ENCODE data around the gene GRIK3.
"Not testable (repeated sequence)": the region's sequence is repeated elsewhere in the genome, so short reads cannot be mapped to it uniquely, and the experiment has no call there.

Gene GRIK3

GRCh38 chr1:36900128-36900527 is 134.2 kb downstream of the GRIK3 start:
- no peak for DNase-seq

DNA sequence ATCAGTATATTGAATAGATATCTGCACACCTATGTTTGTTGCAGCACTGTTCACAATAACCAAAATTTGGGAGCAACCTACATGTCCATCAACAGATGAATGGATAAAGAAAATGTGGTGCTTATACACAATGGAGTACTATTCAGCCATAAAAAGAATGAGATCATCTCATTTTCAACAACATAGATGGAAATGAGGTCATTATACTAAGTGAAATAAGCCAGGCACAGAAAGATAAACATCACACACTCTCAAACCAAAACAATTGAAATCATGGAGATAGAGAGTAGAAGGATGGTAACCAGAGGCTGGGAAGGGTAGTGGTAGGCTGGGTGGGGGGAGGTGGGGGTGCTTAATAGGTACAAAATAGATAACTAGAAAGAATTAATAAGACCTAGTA is 136.5 kb downstream of the GRIK3 start:
- not testable (repeated sequence) for DNase-seq

- no peak for DNase-seq
Observed at GRCh38 chr1:36894824-36895223, 139.5 kb downstream of the GRIK3 start.

DNA sequence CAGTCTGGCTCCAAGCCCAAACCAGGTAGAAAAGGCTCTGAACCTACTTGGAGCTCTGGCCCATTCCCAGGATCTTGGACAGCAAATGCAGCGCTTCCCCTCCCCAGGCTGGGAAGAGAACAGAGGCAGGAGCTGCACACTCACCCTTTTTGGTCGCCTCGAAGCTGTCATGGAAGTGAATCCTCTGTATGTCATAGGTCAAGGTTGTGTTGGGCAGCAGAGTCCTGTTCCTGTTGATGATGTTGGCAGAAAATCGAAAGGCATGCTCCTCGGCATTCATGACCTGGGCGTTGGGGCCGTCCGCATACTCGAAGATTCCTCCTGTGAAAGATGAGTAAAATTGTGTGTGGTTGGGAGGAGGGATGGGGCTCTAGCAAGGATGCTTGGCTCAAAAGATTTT is 143.5 kb downstream of the GRIK3 start:
- no peak for DNase-seq

DNA sequence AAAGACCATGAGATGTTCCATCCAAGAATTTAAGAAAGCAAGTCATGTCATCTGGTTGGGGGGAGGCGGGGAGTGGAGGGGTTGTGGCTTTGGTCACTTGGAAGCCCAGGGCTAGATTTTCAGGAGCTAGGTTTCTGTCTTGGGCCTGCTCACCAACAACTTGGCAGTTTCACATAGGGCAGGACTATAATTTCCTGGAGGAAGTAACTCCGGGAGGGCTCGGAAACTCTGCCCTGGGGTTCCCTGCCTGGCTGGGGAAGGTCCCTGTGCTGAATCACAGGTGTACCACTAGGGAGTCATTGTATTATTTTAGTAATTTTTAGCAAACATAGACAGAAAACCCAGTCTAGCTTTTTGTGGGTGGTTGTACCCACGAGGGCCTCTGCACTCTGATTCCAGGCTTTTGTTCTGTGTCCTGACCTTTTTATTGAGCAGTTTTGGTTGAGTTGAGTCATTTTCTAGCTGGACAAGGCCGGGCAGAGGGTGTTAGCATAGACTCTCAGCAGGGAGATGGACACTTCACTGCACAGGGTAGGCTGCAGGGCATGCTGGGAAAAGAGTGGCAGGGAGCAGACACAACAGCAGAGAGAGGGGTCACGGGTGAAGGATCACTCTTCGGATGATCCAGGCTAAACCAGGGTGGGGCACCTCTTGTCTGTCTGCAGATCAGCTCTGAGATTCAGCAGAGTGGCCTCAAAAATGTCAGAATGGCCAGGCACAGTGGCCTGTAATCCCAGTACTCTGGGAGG is 144.7 kb downstream of the GRIK3 start:
- DNase-seq = no peak

DNA sequence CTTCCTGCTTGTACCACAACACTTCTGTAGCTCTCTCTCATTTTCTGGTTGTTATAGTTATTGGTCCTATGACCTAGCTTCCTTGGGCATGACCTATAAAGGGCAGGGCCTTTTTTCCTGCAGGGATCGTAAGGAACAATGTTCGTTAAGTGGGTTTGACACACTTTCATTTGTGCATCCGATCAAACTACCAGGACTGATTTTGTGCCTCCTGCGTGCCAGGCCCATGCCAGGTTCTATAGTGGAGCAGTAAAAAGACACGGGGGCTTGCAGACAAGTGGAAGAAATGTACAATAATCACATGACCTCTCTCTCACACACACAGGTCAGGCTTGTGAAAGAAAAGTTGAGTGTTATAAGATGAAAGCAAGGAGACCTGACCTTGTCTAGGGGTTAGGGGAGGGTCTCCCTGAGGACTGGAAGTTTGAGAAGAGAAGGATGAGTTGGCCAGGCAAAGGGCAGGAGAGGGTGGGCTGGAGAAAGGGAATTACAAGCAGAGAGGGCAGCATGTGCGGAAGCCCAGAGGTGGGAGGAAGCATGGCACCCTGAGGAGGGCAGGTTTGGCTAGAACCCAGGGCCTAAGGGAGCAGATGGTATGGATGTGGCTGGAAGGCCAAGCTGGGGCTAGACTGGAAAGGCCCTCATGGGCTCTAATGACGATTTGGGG is 145.4 kb downstream of the GRIK3 start:
- no peak for DNase-seq

DNA sequence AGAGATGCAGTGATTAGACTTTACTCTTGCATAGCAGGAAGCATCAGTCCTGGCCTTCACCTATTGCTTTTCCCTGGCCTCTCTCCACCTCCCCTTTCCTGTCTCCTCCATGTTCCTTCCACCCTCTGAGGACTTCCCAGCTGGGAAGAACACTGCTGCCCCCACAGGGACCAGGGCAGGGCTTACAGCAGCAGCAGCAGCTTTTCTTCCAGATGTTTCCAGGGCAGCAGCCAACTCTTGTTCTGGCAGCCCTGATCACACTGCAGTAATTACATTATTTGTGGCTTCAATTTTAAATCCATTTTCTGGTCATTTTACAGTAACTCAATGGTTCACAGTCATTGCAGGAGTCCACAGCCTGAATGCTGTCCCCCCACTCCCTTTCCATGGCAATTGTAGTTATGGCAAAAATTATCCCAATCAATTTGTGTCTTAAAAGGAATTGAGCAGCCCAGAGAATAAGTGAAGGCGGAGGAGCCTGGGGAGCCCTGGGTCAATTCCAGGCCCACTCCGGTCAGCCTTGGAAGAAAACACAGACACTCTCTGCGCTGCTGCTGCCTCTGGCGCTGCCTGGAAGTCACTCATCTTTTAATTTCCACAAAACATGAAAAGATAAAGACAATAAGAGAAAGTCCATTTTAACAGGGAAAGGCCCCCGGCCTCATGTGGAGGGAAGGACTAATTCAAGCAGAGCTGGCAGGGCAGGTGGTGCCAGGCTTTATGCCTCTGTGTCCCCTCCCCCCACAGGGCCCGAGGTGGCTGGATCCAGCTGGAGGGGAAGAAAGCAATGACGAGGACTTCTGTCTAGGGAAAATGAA is 148.6 kb downstream of the GRIK3 start:
- DNase-seq = no peak

DNA sequence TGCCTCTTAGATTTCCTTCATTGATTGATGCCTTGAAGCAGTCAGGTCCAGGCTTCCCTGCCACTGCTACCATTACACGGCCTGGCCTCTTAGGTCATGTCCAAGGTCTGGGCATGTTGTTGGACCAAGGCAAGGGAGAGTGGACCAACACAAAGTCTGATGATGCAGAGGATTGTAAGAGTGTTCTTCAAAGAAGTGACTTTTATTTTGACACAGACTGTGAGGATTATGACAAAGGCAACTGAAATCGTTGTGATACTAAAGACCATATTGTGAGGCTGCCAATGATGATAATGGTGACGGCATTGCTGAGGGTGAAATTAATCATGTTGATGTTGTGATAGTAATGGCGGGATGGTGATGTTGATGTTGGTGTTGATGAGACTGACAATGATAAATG is 149.5 kb downstream of the GRIK3 start:
- no peak for DNase-seq

DNA sequence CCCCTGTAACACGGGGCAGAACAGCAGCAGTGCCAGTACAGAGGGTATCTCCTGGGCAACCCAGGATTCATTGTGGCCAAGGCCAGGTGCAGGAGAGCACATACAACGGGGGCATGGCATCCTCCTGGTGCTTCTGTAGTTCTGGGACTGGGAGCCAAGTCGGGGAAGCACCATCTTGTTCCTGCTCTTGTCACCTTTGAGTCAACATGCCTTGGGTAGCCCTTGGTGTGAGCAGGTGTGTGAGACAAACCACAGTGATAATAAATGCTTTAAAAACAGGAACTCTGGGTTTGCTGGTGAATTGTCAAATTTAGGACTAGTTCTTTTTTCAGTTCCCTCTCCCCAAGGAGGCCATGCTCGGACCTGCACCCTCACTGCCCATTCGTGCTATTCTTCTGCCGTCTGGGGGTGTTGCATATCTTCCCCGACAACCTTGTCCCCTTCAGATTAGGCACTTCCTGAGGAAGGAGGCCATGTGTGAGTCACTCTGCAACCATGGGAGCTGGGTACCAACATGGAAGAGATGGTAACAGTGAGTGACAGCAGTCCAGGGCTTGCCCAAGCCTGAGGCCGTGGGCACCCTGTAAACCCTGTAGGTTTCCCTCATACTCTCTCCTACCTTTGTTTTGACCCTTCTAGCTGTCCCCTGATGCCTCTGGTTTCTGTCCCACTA is 150.2 kb downstream of the GRIK3 start:
- DNase-seq = no peak

- DNase-seq = no peak
Observed at GRCh38 chr1:36883315-36883949, 150.9 kb downstream of the GRIK3 start.

DNA sequence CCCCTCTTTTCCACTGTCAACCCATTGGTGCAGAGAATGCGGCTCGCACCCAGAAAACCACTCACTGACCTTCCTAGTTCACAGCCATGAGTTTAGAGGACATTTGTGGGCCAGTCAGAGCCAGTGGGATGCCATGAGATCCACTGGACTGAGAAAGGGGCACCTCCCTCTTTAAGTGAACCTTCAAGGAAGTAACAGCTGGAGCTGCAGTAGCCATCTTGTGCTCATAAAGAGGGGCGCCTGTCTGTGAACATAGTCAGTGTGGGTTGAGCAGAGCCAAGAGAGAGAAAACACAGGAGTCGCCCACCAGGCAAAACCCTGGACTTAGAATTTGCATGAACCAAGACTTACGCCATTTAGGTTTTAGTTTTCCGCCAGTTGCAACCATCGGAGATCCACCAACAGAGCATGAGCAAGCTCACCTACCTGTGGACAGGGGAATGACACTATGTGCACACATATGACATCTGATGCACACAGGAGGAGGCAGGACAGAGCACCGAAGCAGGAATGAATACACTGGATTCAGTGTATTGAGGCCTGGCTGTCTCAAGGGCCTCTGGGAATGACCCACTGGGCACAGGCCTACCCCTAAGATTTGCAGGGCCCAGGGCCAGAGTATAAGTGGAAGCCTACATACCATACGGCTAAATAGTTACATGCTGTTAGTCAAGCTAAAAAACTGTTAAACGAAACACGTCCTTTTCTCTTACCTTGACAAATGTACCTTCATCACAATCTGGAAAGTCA is 151.6 kb downstream of the GRIK3 start:
- DNase-seq = no peak

GRCh38 chr1:36881541-36881940 is 152.8 kb downstream of the GRIK3 start:
- DNase-seq = no peak

DNA sequence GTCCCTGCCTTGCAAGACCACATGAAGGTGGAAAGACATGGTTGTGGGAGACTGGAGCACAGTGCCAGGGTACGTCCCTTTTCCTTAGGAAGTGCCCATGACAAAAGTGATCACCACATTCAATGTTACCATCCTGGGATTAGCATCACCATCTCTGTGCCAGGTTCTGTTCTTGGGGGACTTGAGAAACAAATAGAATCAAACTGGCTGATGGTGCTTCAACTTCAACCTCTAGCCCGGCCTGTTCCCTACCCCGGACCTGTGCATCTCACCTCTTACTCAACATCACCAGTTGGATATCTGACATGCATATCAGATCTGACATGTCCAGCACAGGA is 153.3 kb downstream of the GRIK3 start:
- DNase-seq = no peak

- no peak for DNase-seq
Observed at GRCh38 chr1:36880155-36881067, 153.9 kb downstream of the GRIK3 start.

DNA sequence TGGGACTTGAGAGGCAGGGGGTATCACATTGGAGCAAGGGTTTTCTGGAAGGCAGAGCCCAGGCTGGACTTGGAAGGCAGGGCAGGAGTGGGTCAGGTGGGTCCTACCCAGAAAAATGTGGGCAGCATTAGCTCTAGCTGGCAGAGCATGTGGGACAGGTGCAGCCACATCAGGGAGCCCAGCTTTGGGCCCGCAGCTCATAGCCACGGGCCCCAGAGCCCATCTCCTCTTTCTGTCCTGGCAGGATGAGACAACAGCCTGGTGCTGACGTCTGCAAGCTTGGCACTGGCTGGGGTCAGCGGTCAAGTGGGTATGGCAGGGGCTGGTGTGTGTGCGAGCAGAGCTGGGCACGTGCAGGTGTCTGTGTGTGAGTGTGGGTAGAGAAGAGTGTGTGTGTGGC is 154.7 kb downstream of the GRIK3 start:
- no peak for DNase-seq

GRCh38 chr1:36876990-36877389 is 157.3 kb downstream of the GRIK3 start:
- no peak for DNase-seq

GRCh38 chr1:36874271-36875060 is 159.8 kb downstream of the GRIK3 start:
- DNase-seq = peak; percentile 52

DNA sequence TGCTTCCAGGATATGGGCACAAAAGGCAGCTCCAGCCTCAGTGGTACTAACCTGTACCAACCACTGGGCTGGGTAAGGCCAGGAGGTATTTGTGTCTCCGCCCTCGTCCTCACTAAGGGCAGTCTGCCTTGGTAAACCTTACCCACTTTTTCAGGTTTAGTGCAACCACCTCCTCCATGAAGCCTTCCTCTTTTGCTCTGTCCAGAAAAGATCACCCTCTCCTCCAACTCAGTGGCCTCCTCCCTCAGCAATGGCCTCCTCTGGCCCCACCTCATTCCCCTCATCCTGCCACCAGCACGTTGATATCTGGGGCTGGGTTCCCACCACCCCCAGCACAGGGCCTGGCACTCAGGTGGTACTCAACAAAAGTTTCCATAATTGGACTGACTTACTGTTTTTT is 161.5 kb downstream of the GRIK3 start:
- no peak for DNase-seq

DNA sequence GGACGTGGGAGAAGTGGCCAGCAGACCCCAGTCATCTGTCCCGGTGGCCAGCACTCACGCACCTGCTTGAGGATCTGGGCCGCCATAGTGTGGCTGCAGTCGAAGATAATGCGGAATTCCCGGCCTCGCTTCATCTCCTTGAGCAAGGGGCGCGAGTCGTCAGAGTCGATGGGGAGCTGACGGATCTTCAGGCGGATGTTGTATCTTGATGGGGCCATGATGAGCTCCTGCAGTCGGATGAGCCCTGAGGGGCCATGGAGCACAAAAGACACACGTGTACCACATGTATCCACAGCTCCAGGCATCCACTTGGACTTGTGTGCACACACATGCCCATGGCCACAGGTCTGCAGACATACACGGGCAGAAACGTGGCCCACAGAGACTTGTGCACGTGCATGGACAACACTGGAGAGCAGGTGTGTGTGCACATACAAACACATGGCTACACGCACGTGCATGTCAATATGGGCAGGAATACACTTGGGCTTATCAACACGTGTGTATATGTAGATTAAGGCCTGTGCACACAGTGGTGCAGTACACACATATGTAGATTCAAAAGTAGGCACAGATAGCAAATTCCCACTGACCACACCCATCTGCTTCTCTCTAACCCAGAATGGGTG is 162.1 kb downstream of the GRIK3 start:
- no peak for DNase-seq
